GM23248 (cell line): ENCODE results near the gene NR2C2. TPM values are rescaled to one million over a fixed set of nuclear protein-coding genes. Genes with fewer than 3 reads are reported as not detected.
A peak's percentile ranks its signal among the peaks of the same experiment; 100 is the strongest.

ENCODE experiments used
- DNase-seq: peaks from one replicate; pipeline ENCODE4 v3.0.0-alpha.2; 2015
- H2AFZ ChIP-seq: fragments of 200-600 bp; sonication (generic); 2 replicates; pipeline ENCODE4 v1.6.1; 2016; ENCODE audit warnings: antibody characterized with exemption
- H3F3A ChIP-seq: fragments of 200-600 bp; sonication (generic); 2 replicates; pipeline ENCODE4 v1.6.1; 2016; ENCODE audit warnings: mild to moderate bottlenecking, antibody characterized with exemption, mixed run types; ENCODE audit not compliant: insufficient read depth
- H3K27ac ChIP-seq: fragments of 200-600 bp; sonication (generic); 2 replicates; pipeline ENCODE4 v1.5.1; 2016; ENCODE audit warnings: mild to moderate bottlenecking
- H3K27me3 ChIP-seq: fragments of 200-600 bp; sonication (generic); replicated peaks from 2 replicates; pipeline ENCODE4 v1.6.1; 2016; ENCODE audit warnings: mild to moderate bottlenecking; ENCODE audit not compliant: insufficient read depth
- H3K36me3 ChIP-seq: fragments of 200-600 bp; sonication (generic); 2 replicates; pipeline ENCODE4 v1.6.1; 2016; ENCODE audit warnings: low read depth, mild to moderate bottlenecking
- H3K4me1 ChIP-seq: fragments of 200-600 bp; sonication (generic); 2 replicates; pipeline ENCODE4 v1.6.1; 2016; ENCODE audit warnings: mild to moderate bottlenecking; ENCODE audit not compliant: insufficient read depth
- H3K4me2 ChIP-seq: fragments of 200-600 bp; sonication (generic); one replicate; pipeline ENCODE4 v1.6.1; 2016; ENCODE audit warnings: mild to moderate bottlenecking; ENCODE audit not compliant: unreplicated experiment
- H3K4me3 ChIP-seq: fragments of 200-600 bp; sonication (generic); 2 replicates; pipeline ENCODE4 v1.5.1; 2016; ENCODE audit warnings: mild to moderate bottlenecking
- H3K79me2 ChIP-seq: fragments of 200-600 bp; sonication (generic); 2 replicates; pipeline ENCODE4 v1.6.1; 2016; ENCODE audit warnings: mild to moderate bottlenecking; ENCODE audit not compliant: insufficient read depth
- H3K9ac ChIP-seq: fragments of 200-600 bp; sonication (generic); 2 replicates; pipeline ENCODE4 v1.6.1; 2016; ENCODE audit warnings: mild to moderate bottlenecking
- H3K9me2 ChIP-seq: fragments of 200-600 bp; sonication (generic); 2 replicates; pipeline ENCODE4 v1.6.1; 2016; ENCODE audit warnings: mixed run types, mild to moderate bottlenecking, moderate library complexity; ENCODE audit not compliant: insufficient read depth
- H3K9me3 ChIP-seq: fragments of 200-600 bp; sonication (generic); one replicate; pipeline ENCODE4 v1.6.1; 2017; ENCODE audit warnings: low read depth
- H4K20me1 ChIP-seq: fragments of 200-600 bp; sonication (generic); 2 replicates; pipeline ENCODE4 v1.6.0; 2016; ENCODE audit not compliant: insufficient read depth
- EZH2 ChIP-seq: fragments of 200-600 bp; sonication (generic); IDR thresholded peaks from 2 replicates; pipeline ENCODE4 v1.6.1; 2018; ENCODE audit warnings: antibody characterized with exemption, mild to moderate bottlenecking; ENCODE audit not compliant: insufficient read depth, poor library complexity, severe bottlenecking
- EZH2phosphoT487 ChIP-seq: fragments of 200-600 bp; sonication (generic); IDR thresholded peaks from 2 replicates; pipeline ENCODE4 v1.6.1; 2018; ENCODE audit warnings: antibody characterized with exemption, moderate library complexity, mild to moderate bottlenecking, low read depth; ENCODE audit not compliant: insufficient read depth
- whole genome bisulfite sequencing, 2 experiments: methylation state at CpG; one replicate each; pipeline ENCODE4 v1.1.6; 2015 to 2017; ENCODE audit warnings: low lambda C conversion rate in 2 of 2, low coverage in 1 of 2; ENCODE audit errors: missing lambda C conversion rate in 2 of 2; 5-methylcytosine and 5-hydroxymethylcytosine counted together
- in situ Hi-C: fragments of 300-500 bp; cut with MboI; formaldehyde crosslinking; loops from 2 replicates; pipeline ENCODE4 v1.15.0; 2020
- polyA plus RNA-seq: library from polyadenylated mRNA; unstranded; fragments of >200 nt; fragmentation: Nextera tagmentation; extraction: Ambion mirVana; gene quantifications from 2 replicates; pipeline ENCODE4 v1.2.1, GENCODE V29; 2016
- total RNA-seq: library from RNA; depleted of rRNA; stranded (reverse); fragments of >200 nt; shearing (Covaris generic); gene quantifications from 2 replicates; pipeline ENCODE4 v1.2.3, GENCODE V29; 2014

NR2C2 gene
- total and polyA plus RNA-seq, 2 experiments from 2014 or later: 9.6 to 27.5 TPM

- H3K27me3 ChIP-seq: peaks cover 12% of the 10 kb centered on the region; the same call in 1 of the 2 replicates
- DNase-seq: no peak
- H3K27ac ChIP-seq: no peak overlapping the region
- no peaks in the 10 kb centered on the region for H3K9me3 ChIP-seq
- H3K9ac ChIP-seq: no peak overlapping the region
- in situ Hi-C loops: loop anchor here (25.0 kb wide), 1 partner anchor 401 kb away; no protein-coding TSS in a partner anchor
- H3K4me1 ChIP-seq: no peaks in the 10 kb centered on the region
- no peaks in the 10 kb centered on the region for H3K79me2 ChIP-seq
- H3K9me2 ChIP-seq: no peaks in the 10 kb centered on the region
- H2AFZ ChIP-seq: no peak overlapping the region
- 56 to 57% methylated on average over 9 to 10 of the region's 10 CpGs for WGBS, 2 experiments
- no peaks in the 10 kb centered on the region for H3F3A ChIP-seq
- no peak overlapping the region for H3K4me2 ChIP-seq
- H4K20me1 ChIP-seq: no peaks in the 10 kb centered on the region
- no peak overlapping the region for H3K4me3 ChIP-seq
- no peak for TF ChIP-seq EZH2
- no peak for TF ChIP-seq EZH2phosphoT487
- H3K36me3 ChIP-seq: no peaks in the 10 kb centered on the region
Observed at GRCh38 chr3:14913071-14913925, 34.1 kb upstream of the NR2C2 start.

- H3K9me2 ChIP-seq: no peaks in the 10 kb centered on the region
- no peaks in the 10 kb centered on the region for H4K20me1 ChIP-seq
- TF ChIP-seq EZH2: no peak
- TF ChIP-seq EZH2phosphoT487: no peak
- DNase-seq: no peak
- H3K79me2 ChIP-seq: no peaks in the 10 kb centered on the region
- H3K4me1 ChIP-seq: no peaks in the 10 kb centered on the region
- no peak overlapping the region for H3K27ac ChIP-seq
- in situ Hi-C loops: loop anchor here (25.0 kb wide), 1 partner anchor 402 kb away; no protein-coding TSS in a partner anchor
- 82 to 83% methylated on average over 13 to 14 of the region's 14 CpGs for WGBS, 2 experiments
- no peak overlapping the region for H3K4me3 ChIP-seq
- H3K9me3 ChIP-seq: no peaks in the 10 kb centered on the region
- H3K4me2 ChIP-seq: no peak overlapping the region
- no peak overlapping the region for H2AFZ ChIP-seq
- H3K36me3 ChIP-seq: no peaks in the 10 kb centered on the region
- H3K9ac ChIP-seq: no peak overlapping the region
- H3K27me3 ChIP-seq: peaks cover 12% of the 10 kb centered on the region; the same call in 1 of the 2 replicates
- H3F3A ChIP-seq: no peaks in the 10 kb centered on the region
Observed at GRCh38 chr3:14913926-14914778, 33.2 kb upstream of the NR2C2 start.

- H3K27ac ChIP-seq: no peak overlapping the region
- H3F3A ChIP-seq: no peaks in the 10 kb centered on the region
- no peaks in the 10 kb centered on the region for H3K36me3 ChIP-seq
- H2AFZ ChIP-seq: no peak overlapping the region
- in situ Hi-C loops: loop anchor here (25.0 kb wide), 1 partner anchor 402 kb away; no protein-coding TSS in a partner anchor
- H4K20me1 ChIP-seq: no peaks in the 10 kb centered on the region
- no peaks in the 10 kb centered on the region for H3K9me3 ChIP-seq
- H3K4me2 ChIP-seq: no peak overlapping the region
- H3K9ac ChIP-seq: no peak overlapping the region
- 49% methylated on average over 6 of the region's 6 CpGs for WGBS, 2 experiments
- H3K27me3 ChIP-seq: peaks cover 12% of the 10 kb centered on the region; the same call in 1 of the 2 replicates
- H3K4me3 ChIP-seq: no peak overlapping the region
- no peak for DNase-seq
- no peaks in the 10 kb centered on the region for H3K79me2 ChIP-seq
- H3K4me1 ChIP-seq: no peaks in the 10 kb centered on the region
- TF ChIP-seq EZH2phosphoT487 (no peak), EZH2 (no peak)
- no peaks in the 10 kb centered on the region for H3K9me2 ChIP-seq
Observed at GRCh38 chr3:14914779-14915117, 32.6 kb upstream of the NR2C2 start.

GRCh38 chr3:14915636-14916222, 31.7 kb upstream of the NR2C2 start:
- Histone ChIP-seq H3F3A (no peaks in the 10 kb centered on the region), H3K27ac (no peak overlapping the region), H3K79me2 (no peaks in the 10 kb centered on the region), H3K9me2 (no peaks in the 10 kb centered on the region), H3K4me3 (no peak overlapping the region), H3K4me1 (no peaks in the 10 kb centered on the region), H3K9me3 (no peaks in the 10 kb centered on the region), H2AFZ (no peak overlapping the region), H3K9ac (no peak overlapping the region), H4K20me1 (no peaks in the 10 kb centered on the region), H3K4me2 (no peak overlapping the region), H3K27me3 (peaks cover 12% of the 10 kb centered on the region; the same call in 1 of the 2 replicates), H3K36me3 (no peaks in the 10 kb centered on the region)
- 47 to 62% methylated on average over 3 of the region's 3 CpGs for WGBS, 2 experiments
- in situ Hi-C loops: loop anchor here (25.0 kb wide), 1 partner anchor 403 kb away; no protein-coding TSS in a partner anchor
- TF ChIP-seq EZH2phosphoT487 (no peak), EZH2 (no peak)
- peak; percentile 11 for DNase-seq
